K562 (cell line): ENCODE data around the gene PCED1B. TPM values are rescaled to one million over a fixed set of nuclear protein-coding genes. Genes with fewer than 3 reads are reported as not detected.

ENCODE experiments used
- MAFG ChIP-seq: fragments of 450-650 bp; conservative IDR thresholded peaks from 2 replicates; pipeline ENCODE4 v1.6.1; 2016; ENCODE audit warnings: missing genetic modification characterization, missing compliant biosample characterization
- MCM5 ChIP-seq: fragments of 450-650 bp; IDR thresholded peaks from 2 replicates; pipeline ENCODE4 v1.6.1; 2016; ENCODE audit warnings: low read depth
- PCBP1 ChIP-seq: fragments of 200-400 bp; formaldehyde crosslinking; IDR thresholded peaks from 2 replicates; pipeline ENCODE4 v1.6.1; 2018; ENCODE audit warnings: mild to moderate bottlenecking, low read depth, low read length; ENCODE audit not compliant: poor library complexity, severe bottlenecking
- ZNF121 ChIP-seq: sonication (generic); formaldehyde crosslinking; conservative IDR thresholded peaks from 2 replicates; pipeline ENCODE4 v1.8.0; 2022; ENCODE audit warnings: missing genetic modification reagents
- polyA plus RNA-seq, 8 experiments: library from polyadenylated mRNA; depleted of rRNA in 4 of 8; stranded (reverse) in 5 of 8; unstranded in 3 of 8; fragments of >200 nt; fragmentation: Nextera tagmentation in 2 of 8; fragmentation: Illumina TruSeq in 1 of 8; extraction: Ambion mirVana in 2 of 8; extraction: Trizol in 1 of 8; gene quantifications; 2 replicates each; pipeline versions ENCODE4 v1.2.1 to v1.2.3, GENCODE V29; 2011 to 2014; ENCODE audit warnings: inconsistent platforms in 1 of 8, missing spikeins in 1 of 8
- total RNA-seq, 7 experiments: library from RNA; depleted of rRNA in 6 of 7; stranded (reverse); fragments of >200 nt in 6 of 7; fragmentation: Illumina TruSeq in 2 of 7; extraction: Trizol in 2 of 7; gene quantifications; 2 replicates each; pipeline versions ENCODE4 v1.2.1 to v1.2.3, GENCODE V29; 2011 to 2021; ENCODE audit warnings: low replicate concordance in 1 of 7
- TF ChIP-seq, protein P1 (sequence below): sonication (generic); formaldehyde crosslinking; IDR thresholded peaks from 2 replicates; pipeline ENCODE4 v1.8.0; 2022; ENCODE audit warnings: mild to moderate bottlenecking, missing genetic modification reagents

PCED1B gene
- total and polyA plus RNA-seq, 9 of the 15 experiments (the other 6 are each of a cell fraction or from before 2014, with no cell fraction given) = 1.2 to 9.3 (median 2.5) TPM

DNA sequence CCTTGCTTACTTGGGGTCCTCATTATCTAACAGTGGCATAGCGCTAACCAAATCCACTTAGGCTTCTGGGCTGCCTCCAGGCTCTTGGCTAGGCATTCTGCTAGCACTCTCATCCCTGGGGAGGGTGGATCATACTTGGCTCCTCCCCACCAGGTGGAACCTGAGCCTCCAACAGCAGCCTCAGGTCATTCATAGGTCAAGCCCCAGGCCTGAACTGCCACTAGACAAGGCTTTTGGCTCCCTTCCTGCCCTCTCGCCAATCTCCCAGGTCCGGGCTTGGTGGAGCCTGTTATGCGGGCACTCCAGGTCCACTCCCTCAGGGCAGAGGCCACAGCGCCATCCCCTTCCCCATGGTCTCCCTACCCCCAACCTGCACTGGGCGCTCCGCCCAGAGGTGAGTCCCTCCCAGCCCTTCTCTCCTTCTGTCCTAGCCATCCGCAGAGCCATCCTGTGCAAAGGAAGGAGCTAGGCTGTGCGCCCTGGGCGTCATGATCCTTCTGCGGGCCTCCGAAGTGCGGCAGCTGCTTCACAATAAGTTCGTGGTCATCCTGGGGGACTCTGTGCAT lies 155.2 kb downstream of the PCED1B start (continued):
- TF ChIP-seq, protein P1, sequence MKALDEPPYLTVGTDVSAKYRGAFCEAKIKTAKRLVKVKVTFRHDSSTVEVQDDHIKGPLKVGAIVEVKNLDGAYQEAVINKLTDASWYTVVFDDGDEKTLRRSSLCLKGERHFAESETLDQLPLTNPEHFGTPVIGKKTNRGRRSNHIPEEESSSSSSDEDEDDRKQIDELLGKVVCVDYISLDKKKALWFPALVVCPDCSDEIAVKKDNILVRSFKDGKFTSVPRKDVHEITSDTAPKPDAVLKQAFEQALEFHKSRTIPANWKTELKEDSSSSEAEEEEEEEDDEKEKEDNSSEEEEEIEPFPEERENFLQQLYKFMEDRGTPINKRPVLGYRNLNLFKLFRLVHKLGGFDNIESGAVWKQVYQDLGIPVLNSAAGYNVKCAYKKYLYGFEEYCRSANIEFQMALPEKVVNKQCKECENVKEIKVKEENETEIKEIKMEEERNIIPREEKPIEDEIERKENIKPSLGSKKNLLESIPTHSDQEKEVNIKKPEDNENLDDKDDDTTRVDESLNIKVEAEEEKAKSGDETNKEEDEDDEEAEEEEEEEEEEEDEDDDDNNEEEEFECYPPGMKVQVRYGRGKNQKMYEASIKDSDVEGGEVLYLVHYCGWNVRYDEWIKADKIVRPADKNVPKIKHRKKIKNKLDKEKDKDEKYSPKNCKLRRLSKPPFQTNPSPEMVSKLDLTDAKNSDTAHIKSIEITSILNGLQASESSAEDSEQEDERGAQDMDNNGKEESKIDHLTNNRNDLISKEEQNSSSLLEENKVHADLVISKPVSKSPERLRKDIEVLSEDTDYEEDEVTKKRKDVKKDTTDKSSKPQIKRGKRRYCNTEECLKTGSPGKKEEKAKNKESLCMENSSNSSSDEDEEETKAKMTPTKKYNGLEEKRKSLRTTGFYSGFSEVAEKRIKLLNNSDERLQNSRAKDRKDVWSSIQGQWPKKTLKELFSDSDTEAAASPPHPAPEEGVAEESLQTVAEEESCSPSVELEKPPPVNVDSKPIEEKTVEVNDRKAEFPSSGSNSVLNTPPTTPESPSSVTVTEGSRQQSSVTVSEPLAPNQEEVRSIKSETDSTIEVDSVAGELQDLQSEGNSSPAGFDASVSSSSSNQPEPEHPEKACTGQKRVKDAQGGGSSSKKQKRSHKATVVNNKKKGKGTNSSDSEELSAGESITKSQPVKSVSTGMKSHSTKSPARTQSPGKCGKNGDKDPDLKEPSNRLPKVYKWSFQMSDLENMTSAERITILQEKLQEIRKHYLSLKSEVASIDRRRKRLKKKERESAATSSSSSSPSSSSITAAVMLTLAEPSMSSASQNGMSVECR (CRISPR knock-in tag) = no peak
- TF ChIP-seq MAFG (tag) = no peak
- no peak for TF ChIP-seq PCBP1
- no peak for TF ChIP-seq MCM5
- no peak for TF ChIP-seq ZNF121
- TF ChIP-seq, all 486 proteins: peak for 0
